MM.1S (cell line): ENCODE results near the gene SYNE1.

Experiments
- DNase-seq: peaks from one replicate; pipeline ENCODE4 v3.0.0-alpha.2; 2015
- H2AFZ ChIP-seq: fragments of 300-600 bp; sonication (generic); 2 replicates; pipeline ENCODE4 v1.6.0; 2016; ENCODE audit warnings: antibody characterized with exemption, low read length
- H3F3A ChIP-seq: fragments of 300-600 bp; sonication (generic); 2 replicates; pipeline ENCODE4 v1.6.1; 2016; ENCODE audit warnings: mild to moderate bottlenecking, antibody characterized with exemption, low read length, moderate library complexity, mixed read lengths; ENCODE audit not compliant: insufficient read depth
- H3K27ac ChIP-seq: fragments of 300-600 bp; sonication (generic); 2 replicates; pipeline ENCODE4 v1.5.1; 2016; ENCODE audit warnings: mild to moderate bottlenecking, low read length
- H3K27me3 ChIP-seq: fragments of 300-600 bp; sonication (generic); replicated peaks from 2 replicates; pipeline ENCODE4 v1.6.0; 2016; ENCODE audit warnings: low read length; ENCODE audit not compliant: insufficient read depth
- H3K36me3 ChIP-seq: fragments of 300-600 bp; sonication (generic); replicated peaks from 2 replicates; pipeline ENCODE4 v1.6.1; 2016; ENCODE audit warnings: mild to moderate bottlenecking, low read length, mixed read lengths; ENCODE audit not compliant: insufficient read depth
- H3K4me1 ChIP-seq: fragments of 300-600 bp; sonication (generic); 2 replicates; pipeline ENCODE4 v1.6.1; 2016; ENCODE audit warnings: low read length, mixed read lengths
- H3K4me2 ChIP-seq: fragments of 300-600 bp; sonication (generic); 2 replicates; pipeline ENCODE4 v1.6.0; 2016; ENCODE audit warnings: low read depth, low read length
- H3K4me3 ChIP-seq: fragments of 300-600 bp; sonication (generic); 2 replicates; pipeline ENCODE4 v1.5.1; 2016; ENCODE audit warnings: low read length, mixed read lengths
- H3K79me2 ChIP-seq: fragments of 300-600 bp; sonication (generic); 2 replicates; pipeline ENCODE4 v1.6.1; 2016; ENCODE audit warnings: mixed run types, low read length, mixed read lengths
- H3K9ac ChIP-seq: fragments of 300-600 bp; sonication (generic); 2 replicates; pipeline ENCODE4 v1.6.1; 2016; ENCODE audit warnings: low read length, mixed read lengths
- H3K9me2 ChIP-seq: fragments of 300-600 bp; sonication (generic); replicated peaks from 2 replicates; pipeline ENCODE4 v1.6.1; 2016; ENCODE audit warnings: mild to moderate bottlenecking, low read length, mixed read lengths; ENCODE audit not compliant: insufficient read depth
- H3K9me3 ChIP-seq: fragments of 300-600 bp; sonication (generic); replicated peaks from 2 replicates; pipeline ENCODE4 v1.6.1; 2016; ENCODE audit warnings: mild to moderate bottlenecking, low read length, mixed read lengths; ENCODE audit not compliant: insufficient read depth
- H4K20me1 ChIP-seq: fragments of 300-600 bp; sonication (generic); 2 replicates; pipeline ENCODE4 v1.6.1; 2016; ENCODE audit warnings: mild to moderate bottlenecking, low read length, moderate library complexity, mixed read lengths; ENCODE audit not compliant: insufficient read depth
- EZH2 ChIP-seq: fragments of 300-600 bp; sonication (generic); optimal IDR thresholded peaks from 2 replicates; pipeline ENCODE3; 2017; ENCODE audit warnings: low read depth, mild to moderate bottlenecking, antibody characterized with exemption, low read length, mixed read lengths
- EZH2phosphoT487 ChIP-seq: fragments of 300-600 bp; sonication (generic); IDR thresholded peaks from 2 replicates; pipeline ENCODE4 v1.6.1; 2018; ENCODE audit warnings: antibody characterized with exemption, low read length
- TF ChIP-seq, protein P1 (sequence below): fragments of 300-600 bp; sonication (generic); IDR thresholded peaks from 2 replicates; pipeline ENCODE4 v1.5.1; 2016; ENCODE audit warnings: antibody characterized with exemption, low read length, mixed read lengths

Gene SYNE1

DNA sequence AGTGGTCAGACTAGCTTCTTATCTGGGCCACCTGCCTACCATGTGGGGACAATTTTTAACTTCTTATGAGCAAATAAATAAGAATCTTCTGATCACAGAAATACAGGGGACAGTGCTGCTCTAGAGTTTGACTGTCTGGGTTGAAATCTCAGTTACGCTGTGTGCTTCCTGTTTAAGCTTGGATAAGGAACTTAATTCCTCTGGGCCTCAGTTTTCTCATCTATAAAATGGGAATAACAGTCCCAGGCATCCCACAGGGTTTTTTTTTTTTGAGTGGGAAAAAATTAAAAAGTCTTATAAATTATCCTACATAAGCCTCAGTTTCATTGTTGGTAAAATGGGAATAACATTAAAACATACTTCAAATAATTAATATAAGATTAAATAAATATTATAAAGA lies 488.8 kb downstream of the SYNE1 start:
- no peak for TF ChIP-seq EZH2phosphoT487
- no peak for TF ChIP-seq EZH2
- TF ChIP-seq, protein P1, sequence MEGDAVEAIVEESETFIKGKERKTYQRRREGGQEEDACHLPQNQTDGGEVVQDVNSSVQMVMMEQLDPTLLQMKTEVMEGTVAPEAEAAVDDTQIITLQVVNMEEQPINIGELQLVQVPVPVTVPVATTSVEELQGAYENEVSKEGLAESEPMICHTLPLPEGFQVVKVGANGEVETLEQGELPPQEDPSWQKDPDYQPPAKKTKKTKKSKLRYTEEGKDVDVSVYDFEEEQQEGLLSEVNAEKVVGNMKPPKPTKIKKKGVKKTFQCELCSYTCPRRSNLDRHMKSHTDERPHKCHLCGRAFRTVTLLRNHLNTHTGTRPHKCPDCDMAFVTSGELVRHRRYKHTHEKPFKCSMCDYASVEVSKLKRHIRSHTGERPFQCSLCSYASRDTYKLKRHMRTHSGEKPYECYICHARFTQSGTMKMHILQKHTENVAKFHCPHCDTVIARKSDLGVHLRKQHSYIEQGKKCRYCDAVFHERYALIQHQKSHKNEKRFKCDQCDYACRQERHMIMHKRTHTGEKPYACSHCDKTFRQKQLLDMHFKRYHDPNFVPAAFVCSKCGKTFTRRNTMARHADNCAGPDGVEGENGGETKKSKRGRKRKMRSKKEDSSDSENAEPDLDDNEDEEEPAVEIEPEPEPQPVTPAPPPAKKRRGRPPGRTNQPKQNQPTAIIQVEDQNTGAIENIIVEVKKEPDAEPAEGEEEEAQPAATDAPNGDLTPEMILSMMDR = no peak
- Histone ChIP-seq H4K20me1 (no peaks in the 10 kb centered on the region), H3K9me3 (no peaks in the 10 kb centered on the region), H3K9me2 (no peaks in the 10 kb centered on the region), H3K4me3 (no peak overlapping the region), H3K79me2 (no peaks in the 10 kb centered on the region), H3K9ac (no peak overlapping the region), H3K36me3 (no peaks in the 10 kb centered on the region), H3K27me3 (no peaks in the 10 kb centered on the region), H2AFZ (no peak overlapping the region), H3K4me1 (no peaks in the 10 kb centered on the region), H3K27ac (no peak overlapping the region), H3K4me2 (no peak overlapping the region), H3F3A (no peaks in the 10 kb centered on the region)
- no peak for DNase-seq

DNA sequence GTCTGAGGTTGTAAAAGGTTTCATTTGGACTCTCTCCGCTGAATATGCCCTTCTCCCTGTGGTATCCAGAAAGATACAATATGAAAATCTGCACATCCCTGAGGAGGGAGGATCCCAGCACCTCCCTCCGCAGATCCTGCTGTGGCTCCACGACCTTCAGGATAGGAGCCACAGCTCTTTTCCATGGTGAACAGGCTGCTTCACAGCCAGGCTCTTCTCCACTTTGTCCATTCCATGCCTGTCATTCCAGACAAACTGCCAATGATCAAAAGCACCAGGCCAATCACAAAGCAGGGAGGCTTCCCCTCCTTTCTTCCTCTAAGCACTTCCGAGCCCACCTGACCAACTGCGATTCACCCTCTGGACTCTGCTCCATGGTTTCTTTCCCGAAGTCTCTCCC lies 489.9 kb downstream of the SYNE1 start:
- H3K79me2 ChIP-seq = no peaks in the 10 kb centered on the region
- TF ChIP-seq, protein P1 = no peak
- TF ChIP-seq EZH2phosphoT487 (no peak), EZH2 (no peak)
- no peak overlapping the region for H3K4me2 ChIP-seq
- H3K4me3 ChIP-seq = no peak overlapping the region
- H3K27me3 ChIP-seq = no peaks in the 10 kb centered on the region
- H3K27ac ChIP-seq = no peak overlapping the region
- H3F3A ChIP-seq = no peaks in the 10 kb centered on the region
- no peaks in the 10 kb centered on the region for H3K36me3 ChIP-seq
- no peak overlapping the region for H3K9ac ChIP-seq
- no peak overlapping the region for H2AFZ ChIP-seq
- no peaks in the 10 kb centered on the region for H3K9me2 ChIP-seq
- no peaks in the 10 kb centered on the region for H3K4me1 ChIP-seq
- DNase-seq = no peak
- H4K20me1 ChIP-seq = no peaks in the 10 kb centered on the region
- no peaks in the 10 kb centered on the region for H3K9me3 ChIP-seq

DNA sequence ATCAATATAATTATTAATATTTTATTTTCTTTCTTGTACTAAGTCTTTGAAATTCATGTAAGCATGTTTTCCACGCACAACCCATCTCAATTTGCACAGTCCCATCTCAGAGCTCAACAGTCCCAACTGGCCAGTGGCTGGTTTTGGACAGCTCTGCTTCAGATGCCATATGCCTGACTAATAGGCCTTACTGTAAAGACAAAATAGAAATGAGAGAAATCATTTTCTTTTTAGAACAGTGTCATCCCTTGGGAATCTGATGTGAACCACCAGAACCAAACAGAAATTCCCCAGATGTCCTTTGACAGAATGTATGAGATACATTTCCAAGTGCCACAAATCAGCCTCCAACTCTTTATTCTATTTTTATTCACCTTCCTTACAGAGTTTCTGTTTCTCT lies 490.8 kb downstream of the SYNE1 start:
- Histone ChIP-seq H3K79me2 (no peaks in the 10 kb centered on the region), H3K9me2 (no peaks in the 10 kb centered on the region), H3K27ac (no peak overlapping the region), H3K9ac (no peak overlapping the region), H3K36me3 (no peaks in the 10 kb centered on the region), H3K27me3 (no peaks in the 10 kb centered on the region), H3K9me3 (no peaks in the 10 kb centered on the region), H2AFZ (no peak overlapping the region), H3F3A (no peaks in the 10 kb centered on the region), H3K4me3 (no peak overlapping the region), H4K20me1 (no peaks in the 10 kb centered on the region), H3K4me2 (no peak overlapping the region), H3K4me1 (no peaks in the 10 kb centered on the region)
- DNase-seq = no peak
- no peak for TF ChIP-seq EZH2

DNA sequence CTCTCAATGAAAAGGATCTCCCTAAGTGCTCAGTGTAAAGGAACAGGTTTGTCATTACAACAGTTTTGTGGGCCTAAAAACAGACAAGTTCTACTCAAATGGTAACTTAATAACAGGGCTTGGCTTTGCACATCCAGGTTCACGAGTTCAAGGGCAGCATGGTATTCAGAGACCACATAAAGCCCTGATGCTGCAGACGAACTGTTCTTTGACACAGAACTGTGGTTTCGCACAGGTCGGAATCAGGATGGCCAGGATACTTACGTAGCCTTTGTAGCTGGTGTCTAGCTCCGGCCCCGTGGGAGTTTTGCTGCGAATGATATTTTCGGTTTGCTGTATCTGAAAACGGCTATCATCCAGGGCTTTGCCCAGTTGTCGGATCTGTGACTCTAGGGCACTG lies 493.8 kb downstream of the SYNE1 start:
- Histone ChIP-seq H3K79me2 (no peaks in the 10 kb centered on the region), H3K4me2 (no peak overlapping the region), H3K9ac (no peak overlapping the region), H3K4me1 (no peaks in the 10 kb centered on the region), H3K36me3 (no peaks in the 10 kb centered on the region), H3F3A (no peaks in the 10 kb centered on the region), H2AFZ (no peak overlapping the region), H4K20me1 (no peaks in the 10 kb centered on the region), H3K4me3 (no peak overlapping the region), H3K27me3 (no peaks in the 10 kb centered on the region), H3K9me2 (no peaks in the 10 kb centered on the region), H3K27ac (no peak overlapping the region), H3K9me3 (no peaks in the 10 kb centered on the region)
- no peak for DNase-seq
- TF ChIP-seq EZH2 (no peak), EZH2phosphoT487 (no peak)
- TF ChIP-seq, protein P1 = no peak
